Measurements from ENCODE around the gene CCDC200.
"Not testable (repeated sequence)": the region's sequence is repeated elsewhere in the genome, so short reads cannot be mapped to it uniquely, and the experiment has no call there.

CCDC200 gene

GRCh38 chr17:43228020-43228782, at the start of gene CCDC200:
Gene CCDC200 (minus strand): TSS chr17:43228623. CDS start chr17:43228554, 69 bp downstream.
- not testable (repeated sequence) for DNase-seq (ENCODE audit: low read depth)

- DNase-seq (ENCODE audit: low read depth) = not testable (repeated sequence)
These were observed 44.5 kb upstream of the CCDC200 start for GRCh38 chr17:43272914-43273313.

- DNase-seq (ENCODE audit: low read depth) = not testable (repeated sequence)
These were observed 44.1 kb upstream of the CCDC200 start for GRCh38 chr17:43272483-43272882.

GRCh38 chr17:43270552-43271504, 42.4 kb upstream of the CCDC200 start:
- not testable (repeated sequence) for DNase-seq (ENCODE audit: low read depth)

- not testable (repeated sequence) for DNase-seq (ENCODE audit: low read depth)
These were observed 18.0 kb upstream of the CCDC200 start for GRCh38 chr17:43246456-43246855.

DNA sequence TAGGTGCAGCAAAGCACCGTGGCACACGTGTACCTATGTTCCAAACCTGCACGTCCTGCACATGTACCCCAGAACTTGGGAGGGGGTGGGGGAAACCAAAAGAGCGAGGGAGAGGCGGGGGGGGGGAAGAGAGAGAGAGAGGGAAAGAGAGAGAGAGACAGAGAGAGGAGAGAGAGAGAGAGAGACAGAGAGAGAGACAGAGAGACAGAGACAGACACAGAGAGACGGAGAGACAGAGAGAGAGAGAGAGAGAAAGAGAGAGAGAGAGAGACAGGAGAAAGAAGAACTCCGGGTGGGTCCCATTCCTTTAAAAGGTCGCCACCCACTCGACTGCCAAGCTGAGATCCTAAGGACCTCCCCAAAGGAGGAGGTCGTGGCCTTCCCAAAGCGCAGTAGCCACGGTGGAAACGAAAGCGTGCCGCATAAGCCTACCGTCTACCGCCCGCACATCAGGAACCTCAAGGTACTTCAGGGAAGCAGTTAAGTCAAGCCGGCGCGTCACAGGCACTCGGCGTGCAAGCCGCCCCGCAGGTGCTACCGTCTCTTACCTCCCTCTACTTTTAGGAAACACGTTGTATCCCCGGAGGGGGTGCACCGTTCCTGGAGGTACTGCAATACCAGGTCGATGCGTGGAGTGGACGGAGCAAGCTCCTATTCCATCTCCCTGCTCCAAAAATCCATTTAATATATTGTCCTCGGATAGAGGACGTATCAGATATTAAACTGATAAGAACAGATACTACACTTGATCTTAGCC, 12.4 kb upstream of the CCDC200 start:
- not testable (repeated sequence) for DNase-seq (ENCODE audit: low read depth)

GRCh38 chr17:43239597-43239996, 11.2 kb upstream of the CCDC200 start:
- DNase-seq (ENCODE audit: low read depth) = not testable (repeated sequence)

- not testable (repeated sequence) for DNase-seq (ENCODE audit: low read depth)
These were observed 5.5 kb upstream of the CCDC200 start, which contains the start of gene RNU2-1 for GRCh38 chr17:43233877-43234276. Gene RNU2-1 (minus strand): TSS chr17:43233977.

DNA sequence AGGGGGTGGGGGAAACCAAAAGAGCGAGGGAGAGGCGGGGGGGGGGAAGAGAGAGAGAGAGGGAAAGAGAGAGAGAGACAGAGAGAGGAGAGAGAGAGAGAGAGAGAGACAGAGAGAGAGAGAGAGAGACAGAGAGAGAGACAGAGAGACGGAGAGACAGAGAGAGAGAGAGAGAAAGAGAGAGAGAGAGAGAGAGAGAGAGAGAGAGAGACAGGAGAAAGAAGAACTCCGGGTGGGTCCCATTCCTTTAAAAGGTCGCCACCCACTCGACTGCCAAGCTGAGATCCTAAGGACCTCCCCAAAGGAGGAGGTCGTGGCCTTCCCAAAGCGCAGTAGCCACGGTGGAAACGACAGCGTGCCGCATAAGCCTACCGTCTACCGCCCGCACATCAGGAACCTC, 4.8 kb upstream of the CCDC200 start:
- not testable (repeated sequence) for DNase-seq (ENCODE audit: low read depth)

DNA sequence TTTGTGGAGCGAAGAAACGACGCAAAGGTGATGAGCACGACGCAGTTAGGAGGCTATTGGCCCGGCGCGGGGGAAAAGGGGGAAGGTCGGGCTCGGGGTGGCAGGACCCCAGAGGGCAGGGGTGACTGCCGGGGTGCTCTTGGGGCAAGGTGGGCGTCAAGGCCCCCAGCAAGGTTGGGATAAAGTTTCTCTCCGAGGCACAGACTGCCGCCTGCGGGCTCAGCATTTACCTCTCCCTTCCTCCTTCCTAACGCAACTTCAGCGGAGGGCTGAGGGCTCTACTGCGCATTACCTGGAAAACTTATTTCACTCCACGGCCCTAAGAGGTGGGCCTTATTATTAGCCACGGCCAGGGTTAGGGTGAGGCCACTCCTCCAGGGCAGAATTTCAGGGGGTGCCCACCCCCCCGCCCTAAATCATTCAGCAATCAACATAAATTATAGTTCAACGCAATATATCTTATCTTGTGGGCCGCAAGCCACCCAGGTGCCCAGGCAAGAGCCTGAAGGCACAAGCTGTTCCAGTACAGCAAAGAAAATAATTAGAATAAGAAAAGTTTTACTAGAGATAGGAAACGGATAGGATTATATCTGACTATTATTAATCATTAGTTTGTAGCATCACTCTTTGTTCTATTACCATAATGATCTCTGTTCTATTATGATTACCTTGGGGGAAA, 3.7 kb upstream of the CCDC200 start:
- DNase-seq (ENCODE audit: low read depth) = not testable (repeated sequence)

DNA sequence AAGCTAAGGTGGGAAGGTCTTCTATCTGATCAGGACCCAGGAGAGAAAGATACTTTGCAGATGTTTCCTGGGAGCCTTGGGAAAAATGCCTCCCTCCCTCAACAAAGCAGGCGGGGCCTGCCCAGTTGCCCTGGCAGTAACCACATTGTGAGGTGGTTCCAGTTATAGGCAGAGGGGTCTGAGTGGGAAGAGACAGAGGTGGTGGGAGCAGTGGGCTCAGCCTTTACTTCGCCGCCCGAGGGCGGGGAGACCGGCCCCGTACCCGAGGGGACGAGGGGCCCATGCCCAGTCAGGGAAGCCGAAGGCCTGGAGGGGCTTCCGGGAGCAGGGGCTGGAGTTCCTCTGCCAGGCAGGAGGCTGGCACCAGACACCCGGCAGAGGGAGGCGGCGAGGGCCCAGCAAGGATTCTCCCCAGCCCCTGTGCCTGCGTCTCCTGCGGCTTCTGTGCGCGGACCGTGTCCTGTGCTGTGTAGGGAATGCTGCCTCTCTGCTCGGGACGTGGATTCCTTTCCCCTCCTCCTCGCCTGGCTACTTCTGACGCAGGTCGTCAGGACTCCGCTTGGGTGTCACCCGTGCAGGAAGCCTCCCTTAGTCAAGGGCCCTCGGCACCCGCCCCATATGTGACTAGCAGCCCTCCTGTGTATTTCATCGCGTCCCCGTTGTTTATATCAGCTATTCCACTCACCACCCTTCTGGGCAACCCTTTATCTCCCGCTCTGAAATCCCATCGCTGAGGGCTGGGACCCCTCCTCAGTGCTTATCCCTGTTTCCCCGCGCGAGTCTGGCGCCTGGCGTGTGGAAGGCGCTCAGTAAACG, 3.0 kb upstream of the CCDC200 start:
- DNase-seq (ENCODE audit: low read depth) = not testable (repeated sequence)

DNA sequence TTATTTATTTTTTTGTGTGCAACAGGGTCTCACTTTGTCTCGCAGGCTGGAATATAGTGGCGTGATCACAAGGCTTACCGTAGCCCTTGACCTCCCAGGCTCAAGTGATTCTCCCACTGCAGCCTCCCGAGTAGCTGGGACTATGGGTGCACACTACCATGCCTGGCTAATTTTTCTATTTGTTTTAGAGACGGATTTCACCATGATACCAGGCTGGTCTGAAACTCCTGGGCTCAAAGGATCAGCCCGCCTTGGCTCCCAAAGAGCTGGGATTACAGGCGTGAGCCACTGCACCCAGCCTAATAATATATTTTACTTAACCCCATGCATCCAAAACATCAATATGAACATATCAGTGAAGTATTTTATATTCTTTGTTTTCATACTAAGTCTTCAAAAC, 2.0 kb downstream of the CCDC200 start:
- no peak for DNase-seq (ENCODE audit: low read depth)

GRCh38 chr17:43224146-43224705, 4.2 kb downstream of the CCDC200 start:
- no peak for DNase-seq (ENCODE audit: low read depth)

DNA sequence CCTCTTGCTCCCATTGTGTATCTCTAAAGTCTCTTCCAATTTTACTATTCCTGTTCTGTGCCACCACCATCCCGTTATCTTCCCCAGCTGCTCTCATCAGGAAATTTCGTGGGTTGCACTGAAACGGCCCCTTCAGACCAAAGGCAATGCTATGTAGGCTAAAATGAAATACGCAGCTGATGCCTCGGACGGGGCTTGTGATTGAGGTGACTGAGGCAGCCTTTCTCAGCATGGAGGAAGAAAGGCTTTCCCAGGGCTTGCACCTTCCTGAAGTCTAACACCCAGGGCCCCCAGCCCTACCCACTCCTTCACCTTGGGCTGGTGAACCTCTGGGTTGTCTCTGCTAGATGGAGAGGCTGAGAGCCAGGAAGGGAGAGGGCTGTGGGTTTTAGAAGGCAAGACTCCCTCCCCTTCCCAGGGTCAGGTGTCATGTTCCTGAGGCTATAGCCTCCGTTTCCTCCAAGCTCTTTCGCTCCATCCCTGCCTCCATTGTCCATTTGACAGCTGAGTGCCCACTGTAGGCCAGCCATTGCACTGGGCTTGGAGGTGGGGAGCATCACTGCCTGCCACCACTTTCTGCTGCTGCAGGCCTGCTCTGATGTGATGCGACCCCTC, 7.8 kb downstream of the CCDC200 start:
- DNase-seq (ENCODE audit: low read depth) = no peak

GRCh38 chr17:43219746-43220380, 8.6 kb downstream of the CCDC200 start:
- no peak for DNase-seq (ENCODE audit: low read depth)

DNA sequence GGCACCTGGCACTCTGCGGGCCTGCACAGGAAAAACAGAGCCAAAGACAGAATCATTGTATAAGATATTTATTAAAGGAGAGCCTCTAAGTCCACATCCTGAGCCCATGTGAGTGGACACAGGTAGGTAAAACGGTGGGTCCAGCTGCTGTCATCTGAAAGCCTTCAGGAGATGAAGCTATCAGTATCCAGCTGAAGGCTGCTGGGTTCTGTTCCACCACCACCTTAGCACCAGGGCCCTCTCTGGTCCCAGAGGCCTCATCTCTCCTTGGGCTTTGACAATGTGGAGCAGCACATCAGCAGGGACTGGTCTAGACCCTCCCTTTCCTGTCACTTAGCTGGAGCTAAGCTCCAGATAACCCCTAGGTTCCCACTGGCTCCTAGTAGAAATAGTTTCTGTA, 9.4 kb downstream of the CCDC200 start:
- DNase-seq (ENCODE audit: low read depth) = no peak

- no peak for DNase-seq (ENCODE audit: low read depth)
These were observed 10.8 kb downstream of the CCDC200 start for GRCh38 chr17:43217614-43218087.

DNA sequence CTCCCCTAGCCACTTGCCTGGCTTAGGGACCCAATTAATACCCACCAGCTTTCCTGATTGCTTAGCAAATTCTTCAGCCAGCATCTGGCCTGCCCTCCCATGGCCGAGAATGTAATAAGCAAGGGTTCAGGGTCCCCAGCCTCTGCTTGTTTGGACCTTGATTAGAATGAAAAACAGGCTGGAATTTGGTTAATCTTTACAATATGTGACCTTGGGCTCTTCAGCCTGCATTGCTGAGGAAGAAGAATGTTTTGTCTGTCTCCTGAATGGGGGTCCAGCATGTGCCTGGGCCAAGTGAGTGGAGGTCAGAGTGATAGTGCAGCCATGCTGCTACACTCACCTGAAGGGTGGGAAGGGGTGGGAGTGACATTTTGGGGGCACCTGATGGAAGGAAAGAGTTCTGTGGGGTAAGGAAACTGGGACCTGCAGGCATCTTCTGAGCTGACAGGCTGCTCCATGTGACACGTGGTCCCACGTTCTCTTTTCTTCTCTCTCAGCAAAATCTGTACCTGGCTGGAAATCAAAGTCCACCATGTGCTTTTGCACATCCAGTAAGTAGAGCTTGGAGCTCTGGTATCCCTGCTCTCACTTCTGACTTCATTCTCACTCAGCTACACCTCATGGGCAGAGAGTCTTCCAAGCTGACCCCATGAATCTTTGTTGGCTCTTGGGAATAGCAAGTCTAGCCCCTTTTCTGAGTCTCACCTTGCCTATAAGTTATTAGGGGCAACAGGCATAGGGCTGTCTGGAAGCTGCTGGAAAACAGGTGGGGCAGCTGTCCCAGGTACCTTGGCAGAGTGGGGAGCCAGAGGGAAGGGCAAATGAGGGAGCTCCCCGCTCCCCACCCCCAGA, 11.4 kb downstream of the CCDC200 start:
- no peak for DNase-seq (ENCODE audit: low read depth)
